Lower leg skin (tissue), 3 donors: Measurements from ENCODE around the gene RIC3.

Source experiments
- CTCF ChIP-seq, 3 donors: fragments of 450-650 bp; IDR thresholded peaks; one replicate each; pipeline ENCODE4 v1.5.1; 2016; ENCODE audit warnings: antibody characterized with exemption in 3 of 3, mild to moderate bottlenecking in 3 of 3, moderate library complexity in 2 of 3
- POLR2A ChIP-seq, 2 donors: fragments of 450-650 bp; IDR thresholded peaks; one replicate each; pipeline ENCODE4 v1.6.1; 2016 to 2017; ENCODE audit warnings: antibody characterized with exemption in 2 of 2, mild to moderate bottlenecking in 1 of 2, moderate library complexity in 1 of 2

- TF ChIP-seq CTCF (IDR thresholded peaks at IDR 0.05) (no peak), POLR2A (IDR thresholded peaks at IDR 0.05) (no peak)
These were observed 30.3 kb downstream of the RIC3 start for GRCh38 chr11:8138526-8138925.
